SKM-1 treated with dmso at 0.1 percent for 144 hours (cell line): ENCODE data around the gene FAM117A.

Source experiments
- DNase-seq: peaks from one replicate; lab custom pipeline; 2025; ENCODE audit not compliant: unreplicated experiment; lab: John Stamatoyannopoulos, UW

The FAM117A gene

GRCh38 chr17:49763735-49764558 lies at the start of gene FAM117A:
TSS of gene FAM117A (minus strand) at chr17:49764131. CDS start at chr17:49764087, 44 bp downstream.
- peak; percentile 99 for DNase-seq

- no peak for DNase-seq
Measured at GRCh38 chr17:49809056-49809455, 45.1 kb upstream of the FAM117A start.

- no peak for DNase-seq
Measured at GRCh38 chr17:49798738-49799137, 34.8 kb upstream of the FAM117A start.

- DNase-seq: no peak
Measured at GRCh38 chr17:49798182-49798581, 34.3 kb upstream of the FAM117A start.

GRCh38 chr17:49795372-49795771 lies 31.4 kb upstream of the FAM117A start:
- DNase-seq: no peak

- DNase-seq: no peak
Measured at GRCh38 chr17:49793309-49793708, 29.4 kb upstream of the FAM117A start.

GRCh38 chr17:49789243-49789578 lies 25.3 kb upstream of the FAM117A start:
- DNase-seq: no peak

GRCh38 chr17:49788478-49789242 lies 24.7 kb upstream of the FAM117A start, which contains the start of gene KAT7:
TSS of gene KAT7 (plus strand) at chr17:49788681. CDS start at chr17:49788835, 154 bp downstream.
- DNase-seq: peak; percentile 98

GRCh38 chr17:49787884-49788477 lies 24.1 kb upstream of the FAM117A start:
- peak; percentile 20 for DNase-seq

- DNase-seq: no peak
Measured at GRCh38 chr17:49784636-49785035, 20.7 kb upstream of the FAM117A start.

GRCh38 chr17:49783791-49784190 lies 19.9 kb upstream of the FAM117A start:
- DNase-seq: no peak

GRCh38 chr17:49783071-49783715 lies 19.3 kb upstream of the FAM117A start:
- DNase-seq: no peak

- peak; percentile 32 for DNase-seq
Measured at GRCh38 chr17:49779739-49780231, 15.9 kb upstream of the FAM117A start.

- DNase-seq: no peak
Measured at GRCh38 chr17:49779156-49779738, 15.3 kb upstream of the FAM117A start.

- DNase-seq: no peak
Measured at GRCh38 chr17:49777563-49777962, 13.6 kb upstream of the FAM117A start.

GRCh38 chr17:49776551-49777300 lies 12.8 kb upstream of the FAM117A start:
- DNase-seq: no peak

- DNase-seq: no peak
Measured at GRCh38 chr17:49775546-49776260, 11.8 kb upstream of the FAM117A start.

- DNase-seq: no peak
Measured at GRCh38 chr17:49766918-49767530, 3.1 kb upstream of the FAM117A start.
